Right lobe of liver (tissue), 4 donors: ENCODE results near the gene NAXE.

Experiments used
- POLR2A ChIP-seq: fragments of 450-650 bp; IDR thresholded peaks from one replicate; pipeline ENCODE4 v1.6.1; 2017; ENCODE audit warnings: antibody characterized with exemption, mild to moderate bottlenecking
- TF ChIP-seq, protein P1 (sequence below), 4 donors: fragments of 200-600 bp in 3 of 4; fragments of 450-650 bp in 1 of 4; IDR thresholded peaks; one replicate each; pipeline versions ENCODE4 v1.5.1 to v1.8.0; 2016 to 2022; ENCODE audit warnings: antibody characterized with exemption in 4 of 4, mild to moderate bottlenecking in 2 of 4
- donor health status: DM: no; HTN: no; CAD: no.
- donor health status: DM: no; HTN: no; CAD: no.
- donor health status: DM: no; HTN: yes; CAD: no.

DNA sequence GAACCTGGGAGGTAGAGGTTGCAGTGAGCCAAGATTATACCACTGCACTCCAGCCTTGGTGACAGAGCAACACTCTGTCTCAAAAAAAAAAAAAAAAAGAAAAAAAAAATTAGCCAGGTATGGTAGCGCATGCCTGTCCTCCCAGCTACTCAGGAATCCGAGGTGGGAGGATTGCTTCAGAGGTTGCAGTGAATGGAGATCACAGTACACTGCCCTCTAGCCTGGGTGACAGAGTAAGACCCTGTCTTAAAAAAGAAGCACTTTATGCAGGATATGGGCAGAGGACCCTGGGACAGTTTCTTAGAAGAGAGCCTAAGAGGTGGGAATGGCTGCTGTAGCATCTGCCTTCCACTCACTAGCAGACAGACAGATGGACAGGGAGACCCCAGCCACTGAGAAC lies 42.2 kb upstream of the NAXE start:
- TF ChIP-seq, protein P1, sequence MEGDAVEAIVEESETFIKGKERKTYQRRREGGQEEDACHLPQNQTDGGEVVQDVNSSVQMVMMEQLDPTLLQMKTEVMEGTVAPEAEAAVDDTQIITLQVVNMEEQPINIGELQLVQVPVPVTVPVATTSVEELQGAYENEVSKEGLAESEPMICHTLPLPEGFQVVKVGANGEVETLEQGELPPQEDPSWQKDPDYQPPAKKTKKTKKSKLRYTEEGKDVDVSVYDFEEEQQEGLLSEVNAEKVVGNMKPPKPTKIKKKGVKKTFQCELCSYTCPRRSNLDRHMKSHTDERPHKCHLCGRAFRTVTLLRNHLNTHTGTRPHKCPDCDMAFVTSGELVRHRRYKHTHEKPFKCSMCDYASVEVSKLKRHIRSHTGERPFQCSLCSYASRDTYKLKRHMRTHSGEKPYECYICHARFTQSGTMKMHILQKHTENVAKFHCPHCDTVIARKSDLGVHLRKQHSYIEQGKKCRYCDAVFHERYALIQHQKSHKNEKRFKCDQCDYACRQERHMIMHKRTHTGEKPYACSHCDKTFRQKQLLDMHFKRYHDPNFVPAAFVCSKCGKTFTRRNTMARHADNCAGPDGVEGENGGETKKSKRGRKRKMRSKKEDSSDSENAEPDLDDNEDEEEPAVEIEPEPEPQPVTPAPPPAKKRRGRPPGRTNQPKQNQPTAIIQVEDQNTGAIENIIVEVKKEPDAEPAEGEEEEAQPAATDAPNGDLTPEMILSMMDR (IDR thresholded peaks at IDR 0.05), result no peak
- TF ChIP-seq POLR2A, result no peak
